Endothelial cell of umbilical vein (primary cell): ENCODE measurements around the gene POLR2J. TPM values are rescaled to one million over a fixed set of nuclear protein-coding genes. Genes with fewer than 3 reads are reported as not detected.
A peak's percentile ranks its signal among the peaks of the same experiment; 100 is the strongest.
"Not testable (repeated sequence)": the region's sequence is repeated elsewhere in the genome, so short reads cannot be mapped to it uniquely, and the experiment has no call there.

ENCODE experiments used
- BruUV-seq: library from RNA; stranded (reverse); fragments of 400-500 nt; replicated peaks from 2 replicates; lab custom pipeline; 2021; lab: Mats Ljungman, UMichigan
- CTCF ChIA-PET: fragments of 300-600, 350-600 bp; sonication (Branson Sonifier 250); formaldehyde crosslinking; loops from one replicate; lab custom pipeline; 2021; ENCODE audit warnings: antibody characterized with exemption, inconsistent platforms; lab: Charles Lee
- POLR2A ChIA-PET: fragments of 300-600, 350-600 bp; sonication (Branson Sonifier 250); formaldehyde crosslinking; loops from one replicate; lab custom pipeline; 2021; ENCODE audit warnings: antibody characterized with exemption, inconsistent platforms; lab: Charles Lee
- DNase-seq: peaks from one replicate; pipeline ENCODE4 v3.0.0-alpha.2; 2011; ENCODE audit warnings: low read depth, low spot score
- FAIRE-seq: peaks from 2 replicates; lab custom pipeline; 2011; peaks lifted over from hg19 to GRCh38; lab: Jason Lieb, UNC
- H2AFZ ChIP-seq: 2 replicates; pipeline ENCODE4 v1.6.0; 2012; ENCODE audit warnings: low read depth, low read length, control low read depth, inconsistent platforms
- H3K27ac ChIP-seq: 2 replicates; pipeline ENCODE4 v1.5.1; 2011; ENCODE audit warnings: low read depth, mild to moderate bottlenecking, control low read depth, low read length, moderate library complexity; ENCODE audit not compliant: insufficient read depth
- H3K27me3 ChIP-seq, 2 experiments: 2 replicates each; pipeline versions ENCODE4 v1.6.0 to v1.6.1; 2011; ENCODE audit warnings: low read length in 2 of 2, mixed read lengths in 1 of 2; ENCODE audit not compliant: control insufficient read depth in 2 of 2, insufficient read depth in 2 of 2
- H3K36me3 ChIP-seq, 2 experiments: 2 replicates in 1 of 2; 3 replicates in 1 of 2; pipeline ENCODE4 v1.5.1; 2011; ENCODE audit warnings: low read length in 2 of 2, mild to moderate bottlenecking in 1 of 2, moderate library complexity in 1 of 2; ENCODE audit not compliant: control insufficient read depth in 2 of 2, insufficient read depth in 2 of 2; ENCODE audit errors: extremely low read depth in 1 of 2
- H3K4me1 ChIP-seq: 3 replicates; pipeline ENCODE4 v1.5.1; 2011; ENCODE audit warnings: mild to moderate bottlenecking, low read length; ENCODE audit not compliant: control insufficient read depth, insufficient read depth; ENCODE audit errors: extremely low read depth
- H3K4me2 ChIP-seq: 2 replicates; pipeline ENCODE4 v1.6.1; 2011; ENCODE audit warnings: low read length, control low read depth, mixed read lengths; ENCODE audit not compliant: insufficient read depth
- H3K4me3 ChIP-seq, 3 experiments: fragments of 200-600 bp in 1 of 3; sonication (generic), shearing (Covaris generic) in 1 of 3; replicated peaks in 1 of 3; 2 replicates each; pipeline ENCODE4 v1.5.1; 2011 to 2016; ENCODE audit warnings: control low read depth in 3 of 3, low read length in 3 of 3, mild to moderate bottlenecking in 2 of 3, inconsistent platforms in 1 of 3, low read depth in 1 of 3, moderate library complexity in 1 of 3; ENCODE audit not compliant: insufficient read depth in 1 of 3
- H3K79me2 ChIP-seq: 2 replicates; pipeline ENCODE4 v1.6.0; 2012; ENCODE audit warnings: low read length, inconsistent platforms; ENCODE audit not compliant: control insufficient read depth, insufficient read depth
- H3K9ac ChIP-seq: replicated peaks from 2 replicates; pipeline ENCODE3; 2011; ENCODE audit warnings: low read length, control low read depth; ENCODE audit not compliant: insufficient read depth; ENCODE audit errors: extremely low read depth
- H3K9me1 ChIP-seq: replicated peaks from 3 replicates; pipeline ENCODE4 v1.6.0; 2011; ENCODE audit warnings: mild to moderate bottlenecking, low read length; ENCODE audit not compliant: control insufficient read depth, insufficient read depth; ENCODE audit errors: extremely low read depth
- H3K9me3 ChIP-seq: replicated peaks from 2 replicates; pipeline ENCODE4 v1.5.1; 2012; ENCODE audit warnings: low read length, inconsistent platforms; ENCODE audit not compliant: control insufficient read depth, insufficient read depth
- H4K20me1 ChIP-seq: replicated peaks from 2 replicates; pipeline ENCODE3; 2011; ENCODE audit warnings: mild to moderate bottlenecking, low read length; ENCODE audit not compliant: control insufficient read depth, insufficient read depth; ENCODE audit errors: extremely low read depth
- dilution Hi-C: fragments of 300-500 bp; cut with MboI; formaldehyde crosslinking; loops from one replicate; pipeline ENCODE4 v1.15.0; 2019; ENCODE audit warnings: low sequenced_read_pairs; ENCODE audit not compliant: extremely low pct_ligation_motif_present
- intact Hi-C: fragments of 100-400 bp; cut with micrococcal nuclease; formaldehyde crosslinking; loops from one replicate; pipeline ENCODE4 v1.10.0; 2022
- polyA plus RNA-seq, 4 experiments: library from polyadenylated mRNA; depleted of rRNA in 3 of 4; stranded (reverse) in 3 of 4; unstranded in 1 of 4; fragments of >200 nt; gene quantifications; 2 replicates each; pipeline versions ENCODE4 v1.2.1 to v1.2.3, GENCODE V29; 2011 to 2012; ENCODE audit warnings: missing spikeins in 1 of 4
- total RNA-seq: library from RNA; stranded (reverse); gene quantifications from 2 replicates; pipeline ENCODE4 v1.2.3, GENCODE V29; 2021
- TF ChIP-seq, protein P1 (sequence below), 2 donors: IDR thresholded peaks; 1 replicate in 1 of 2; 2 replicates in 1 of 2; pipeline ENCODE4 v1.5.1; 2011; ENCODE audit warnings: low read length in 2 of 2, mild to moderate bottlenecking in 2 of 2, moderate library complexity in 2 of 2, control low read depth in 1 of 2, inconsistent platforms in 1 of 2, low read depth in 1 of 2; ENCODE audit not compliant: insufficient read depth in 1 of 2; ENCODE audit errors: extremely low read depth in 1 of 2

POLR2J gene
- total and polyA plus RNA-seq, 2 donors (not counting 3 experiments of a cell fraction or from before 2014, with no cell fraction given): 48.7 to 93.6 TPM

DNA sequence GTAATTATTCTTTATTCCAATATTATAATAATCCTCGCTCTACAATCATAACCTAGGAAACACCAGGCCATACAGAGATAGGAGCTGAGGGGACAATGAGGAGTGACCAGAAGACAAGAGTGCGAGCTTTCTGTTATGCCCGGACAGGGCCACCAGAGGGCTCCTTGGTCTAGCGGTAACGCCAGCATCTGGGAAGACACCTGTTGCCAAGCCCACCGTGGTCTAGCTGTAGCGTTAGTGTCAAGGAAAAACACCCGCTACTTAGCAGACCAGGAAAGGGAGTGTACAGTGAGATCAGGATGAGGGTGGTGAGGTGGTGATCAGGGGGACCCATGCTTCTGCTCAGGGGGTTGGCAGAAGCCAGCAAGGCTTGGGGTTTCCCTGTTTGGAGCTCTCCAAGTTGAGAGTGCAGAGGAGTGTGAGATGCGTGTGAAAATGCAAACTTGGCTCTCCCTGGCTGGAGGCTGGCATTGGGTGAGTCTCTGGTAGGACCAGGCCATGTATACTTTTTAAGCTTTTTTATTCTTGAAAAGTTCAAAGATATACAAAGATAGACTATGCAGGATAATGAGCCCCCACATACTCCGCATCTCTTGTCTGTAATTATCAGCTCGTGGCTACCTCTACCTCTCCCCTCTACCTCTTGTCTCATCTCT is 1.4 kb upstream of the POLR2J start:
- H3K9me3 ChIP-seq, H3K9ac ChIP-seq, DNase-seq, H3K27ac ChIP-seq, H3K4me2 ChIP-seq, FAIRE-seq, intact Hi-C loops, CTCF ChIA-PET, H3K36me3 ChIP-seq, H3K9me1 ChIP-seq, H2AFZ ChIP-seq, H3K27me3 ChIP-seq, H3K79me2 ChIP-seq, BruUV-seq, dilution Hi-C loops, H4K20me1 ChIP-seq, H3K4me1 ChIP-seq, POLR2A ChIA-PET, H3K4me3 ChIP-seq: not testable (repeated sequence)
- TF ChIP-seq, protein P1, sequence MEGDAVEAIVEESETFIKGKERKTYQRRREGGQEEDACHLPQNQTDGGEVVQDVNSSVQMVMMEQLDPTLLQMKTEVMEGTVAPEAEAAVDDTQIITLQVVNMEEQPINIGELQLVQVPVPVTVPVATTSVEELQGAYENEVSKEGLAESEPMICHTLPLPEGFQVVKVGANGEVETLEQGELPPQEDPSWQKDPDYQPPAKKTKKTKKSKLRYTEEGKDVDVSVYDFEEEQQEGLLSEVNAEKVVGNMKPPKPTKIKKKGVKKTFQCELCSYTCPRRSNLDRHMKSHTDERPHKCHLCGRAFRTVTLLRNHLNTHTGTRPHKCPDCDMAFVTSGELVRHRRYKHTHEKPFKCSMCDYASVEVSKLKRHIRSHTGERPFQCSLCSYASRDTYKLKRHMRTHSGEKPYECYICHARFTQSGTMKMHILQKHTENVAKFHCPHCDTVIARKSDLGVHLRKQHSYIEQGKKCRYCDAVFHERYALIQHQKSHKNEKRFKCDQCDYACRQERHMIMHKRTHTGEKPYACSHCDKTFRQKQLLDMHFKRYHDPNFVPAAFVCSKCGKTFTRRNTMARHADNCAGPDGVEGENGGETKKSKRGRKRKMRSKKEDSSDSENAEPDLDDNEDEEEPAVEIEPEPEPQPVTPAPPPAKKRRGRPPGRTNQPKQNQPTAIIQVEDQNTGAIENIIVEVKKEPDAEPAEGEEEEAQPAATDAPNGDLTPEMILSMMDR (IDR thresholded peaks at IDR 0.05; ENCODE audit: extremely low read depth in 1 of 2, insufficient read depth in 1 of 2, low read depth in 1 of 2, low read length in 2 of 2): peak; percentile 16 to 34

DNA sequence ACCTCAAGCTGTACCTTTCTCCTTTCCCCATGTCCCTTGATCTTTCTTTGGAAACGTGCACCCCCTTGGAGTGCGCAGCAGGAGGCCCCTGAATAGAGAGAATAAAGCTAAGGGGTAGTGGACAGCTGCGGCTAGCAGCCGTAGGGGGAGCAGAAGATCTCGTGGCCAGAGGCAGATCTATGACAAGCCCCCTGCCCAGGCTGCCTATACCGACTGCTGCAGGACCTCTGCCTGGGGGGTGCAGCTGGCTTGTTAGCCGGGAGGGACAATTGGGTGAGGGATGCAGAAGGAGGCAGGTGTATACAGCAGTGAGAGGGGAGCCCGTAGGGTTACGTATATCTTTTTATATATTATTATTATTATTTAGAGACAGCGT is 475 bp upstream of the POLR2J start:
- FAIRE-seq, H3K27me3 ChIP-seq, intact Hi-C loops, H3K9me3 ChIP-seq, H3K36me3 ChIP-seq, dilution Hi-C loops, H3K4me1 ChIP-seq, H4K20me1 ChIP-seq, BruUV-seq, H3K79me2 ChIP-seq, H3K27ac ChIP-seq, DNase-seq, H3K9ac ChIP-seq, CTCF ChIA-PET, H2AFZ ChIP-seq, POLR2A ChIA-PET, H3K9me1 ChIP-seq, H3K4me2 ChIP-seq, H3K4me3 ChIP-seq: not testable (repeated sequence)

DNA sequence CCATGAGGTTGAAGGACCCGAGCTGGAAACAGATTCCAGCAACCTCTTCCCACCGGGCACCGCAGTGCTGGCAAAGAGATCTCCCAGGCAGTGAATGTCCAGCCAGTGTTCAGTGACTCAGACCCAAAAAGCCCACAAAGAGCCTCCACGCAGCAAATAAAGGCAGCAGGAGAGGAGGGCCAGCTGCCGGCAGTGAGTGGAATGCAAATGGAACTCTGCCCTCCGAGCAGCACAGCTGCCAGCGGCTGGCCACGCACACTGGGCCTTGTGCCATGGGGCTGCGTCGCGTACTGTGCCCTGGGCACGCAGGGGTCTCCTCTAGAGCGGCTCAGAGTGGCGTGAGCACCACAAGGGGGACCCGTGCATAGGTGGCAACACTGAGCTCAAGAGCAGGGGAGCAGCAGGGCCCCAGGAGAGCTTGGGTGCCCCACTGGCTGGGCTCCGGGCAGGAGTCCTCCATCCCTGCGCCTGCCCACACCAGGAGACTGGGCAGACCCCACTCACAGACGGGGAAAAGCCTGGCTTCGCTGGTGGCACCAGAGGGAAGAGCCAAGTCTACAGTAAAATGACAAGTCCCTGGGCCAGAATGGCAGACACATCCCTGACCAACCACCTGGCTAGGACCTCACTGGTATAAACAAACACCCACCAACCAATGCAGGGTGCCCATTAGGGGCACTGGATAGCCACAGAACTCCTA is 3.8 kb downstream of the POLR2J start:
- POLR2A ChIA-PET, FAIRE-seq, H3K9ac ChIP-seq, H2AFZ ChIP-seq, H3K79me2 ChIP-seq, H3K9me1 ChIP-seq, H3K4me2 ChIP-seq, dilution Hi-C loops, DNase-seq, intact Hi-C loops, H3K27me3 ChIP-seq, H3K4me1 ChIP-seq, H3K9me3 ChIP-seq, CTCF ChIA-PET, H3K27ac ChIP-seq, H3K4me3 ChIP-seq, BruUV-seq, H4K20me1 ChIP-seq: not testable (repeated sequence)
- peaks cover 2 to 16% of the 10 kb centered on the region in 2 experiments for H3K36me3 ChIP-seq
